Activated T-helper 1 cell treated with Interleukin-2 at 50 U/mL for 16 hours (primary cell): ENCODE measurements around the gene CENPT.
A peak's percentile ranks its signal among the peaks of the same experiment; 100 is the strongest.

Source experiments
- DNase-seq: peaks from one replicate; pipeline ENCODE4 v3.0.0-alpha.2; 2020; ENCODE audit warnings: low read depth

CENPT gene

DNA sequence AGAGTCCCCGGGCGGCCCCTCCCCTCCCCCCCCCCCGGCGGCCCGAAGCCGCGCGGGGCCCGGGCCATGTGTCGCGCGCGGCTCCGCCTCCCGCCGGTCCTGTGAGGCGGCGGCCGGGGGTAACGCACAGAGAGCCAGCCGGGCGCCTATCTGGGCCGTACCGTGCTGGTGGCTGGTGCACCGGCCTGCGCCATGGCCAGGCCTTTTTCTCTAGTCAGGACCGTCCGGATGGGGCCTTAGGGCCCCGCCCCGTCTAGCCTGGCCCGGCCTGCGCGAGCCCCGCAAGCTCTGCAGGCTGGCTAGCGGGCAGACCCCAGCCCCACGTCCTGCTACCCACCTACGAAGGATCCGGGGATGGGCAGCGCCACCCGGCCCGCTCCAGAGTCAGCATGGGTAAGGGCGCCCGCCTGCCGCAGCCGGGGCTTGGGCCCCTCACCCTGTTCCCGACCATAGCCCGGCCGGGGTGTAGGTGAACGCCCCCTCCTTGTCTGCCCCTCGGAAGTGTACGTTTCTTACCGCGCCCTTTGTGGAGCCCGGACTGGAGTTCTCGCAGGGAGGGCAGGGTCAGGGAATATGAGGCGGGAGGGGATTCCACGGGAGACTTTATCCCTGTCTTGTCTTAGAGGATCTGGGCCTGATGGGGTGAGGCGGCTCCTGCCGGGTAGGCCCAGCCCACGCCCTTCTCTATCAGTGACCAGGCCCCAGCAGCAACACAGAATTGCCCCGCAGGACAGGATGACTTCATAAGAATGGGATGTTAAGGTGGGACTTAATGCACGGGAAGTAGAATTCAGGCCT is at the start of gene CENPT:
Gene CENPT (minus strand): TSS at position 630 of the 798 bp plus-strand sequence. CDS start 13,834 bp downstream, outside the sequence.
- DNase-seq: no peak

GRCh38 chr16:67897231-67897630 is 49.7 kb upstream of the CENPT start:
- no peak for DNase-seq

GRCh38 chr16:67893743-67894399 is 46.4 kb upstream of the CENPT start:
- no peak for DNase-seq

- DNase-seq: peak; percentile 89
Observed at GRCh38 chr16:67892899-67893742, 45.6 kb upstream of the CENPT start, which contains the start of gene PSKH1. Gene PSKH1, plus strand, starts transcription at chr16:67893254. Its CDS starts 15,496 bp downstream, at chr16:67908750.

GRCh38 chr16:67892375-67892774 is 44.9 kb upstream of the CENPT start:
- no peak for DNase-seq

- no peak for DNase-seq
Observed at GRCh38 chr16:67888331-67888730, 40.8 kb upstream of the CENPT start.

- DNase-seq: no peak
Observed at GRCh38 chr16:67886387-67886786, 38.9 kb upstream of the CENPT start.

- no peak for DNase-seq
Observed at GRCh38 chr16:67885976-67886375, 38.5 kb upstream of the CENPT start.

- no peak for DNase-seq
Observed at GRCh38 chr16:67885545-67885944, 38.1 kb upstream of the CENPT start.

GRCh38 chr16:67884684-67885083 is 37.2 kb upstream of the CENPT start, which contains the start of gene NRN1L:
Gene NRN1L, plus strand, starts transcription at chr16:67884885. Its CDS starts 19 bp downstream, at chr16:67884904.
- DNase-seq: no peak

- DNase-seq: peak; percentile 59
Observed at GRCh38 chr16:67883872-67884261, 36.4 kb upstream of the CENPT start.

DNA sequence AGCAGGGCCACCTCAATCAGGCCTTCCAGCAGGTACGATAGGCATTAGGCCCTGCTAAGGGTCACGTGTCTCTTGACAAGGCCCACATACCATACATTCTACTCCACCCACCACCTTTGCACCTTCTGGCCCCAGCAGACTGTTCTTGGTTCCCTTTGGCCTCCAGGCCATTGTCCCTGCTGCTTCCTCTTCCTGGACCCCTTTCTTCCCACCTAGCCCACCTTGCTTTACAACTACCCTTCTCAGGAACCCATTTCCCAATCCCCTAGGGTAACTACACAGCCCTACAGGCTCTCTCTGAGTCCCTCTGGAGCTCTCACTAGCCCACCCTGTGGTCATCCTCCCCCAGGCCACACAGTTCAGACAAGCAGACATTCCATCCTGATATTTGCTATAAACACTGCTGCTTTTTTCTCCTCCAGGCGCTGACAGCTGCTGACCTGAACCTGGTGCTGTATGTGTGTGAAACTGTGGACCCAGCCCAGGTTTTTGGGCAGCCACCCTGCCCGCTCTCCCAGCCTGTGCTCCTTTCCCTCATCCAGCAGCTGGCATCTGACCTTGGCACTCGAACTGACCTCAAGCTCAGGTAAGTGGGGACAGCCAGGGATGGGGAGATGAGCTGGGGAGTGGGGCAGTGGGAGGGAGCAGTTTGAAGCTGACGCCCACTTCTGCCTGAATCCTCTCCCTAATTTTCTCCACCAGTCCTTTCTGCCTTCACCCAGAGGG is 35.8 kb upstream of the CENPT start:
- no peak for DNase-seq

- DNase-seq: no peak
Observed at GRCh38 chr16:67882374-67883145, 35.1 kb upstream of the CENPT start.

- DNase-seq: no peak
Observed at GRCh38 chr16:67881621-67882161, 34.2 kb upstream of the CENPT start.

- DNase-seq: no peak
Observed at GRCh38 chr16:67880584-67880983, 33.1 kb upstream of the CENPT start.

GRCh38 chr16:67879936-67880335 is 32.4 kb upstream of the CENPT start:
- DNase-seq: no peak

- DNase-seq: no peak
Observed at GRCh38 chr16:67879462-67879861, 32.0 kb upstream of the CENPT start.

GRCh38 chr16:67878846-67879245 is 31.4 kb upstream of the CENPT start:
- DNase-seq: no peak

GRCh38 chr16:67878232-67878631 is 30.7 kb upstream of the CENPT start:
- DNase-seq: no peak

GRCh38 chr16:67877064-67877463 is 29.6 kb upstream of the CENPT start:
- DNase-seq: no peak

DNA sequence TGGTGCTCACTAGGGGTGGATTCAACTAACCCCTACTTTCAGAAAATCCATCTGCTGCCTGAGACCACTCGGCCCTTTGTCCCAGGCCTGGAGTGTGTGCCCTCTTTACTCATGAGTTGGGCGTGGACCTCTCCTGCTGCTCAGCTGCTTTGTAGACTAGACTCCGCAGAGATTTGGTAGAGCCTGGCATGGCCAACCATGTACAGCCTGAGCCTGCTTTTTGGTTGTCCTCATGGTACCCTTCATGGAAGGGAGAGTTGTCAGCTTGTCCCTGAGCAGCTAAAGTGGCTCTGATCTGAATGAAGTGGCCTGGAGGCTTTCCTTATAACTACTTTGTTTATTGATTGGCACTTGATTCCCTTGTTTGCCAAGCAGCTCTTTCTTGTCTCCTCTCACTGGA is 26.9 kb upstream of the CENPT start:
- no peak for DNase-seq
